DMS114 treated with DMSO at 0.1 percent for 48 hours (cell line): Measurements from ENCODE around the gene C1RL.
"Not testable (repeated sequence)": the region's sequence is repeated elsewhere in the genome, so short reads cannot be mapped to it uniquely, and the experiment has no call there.

Experiments
- DNase-seq: peaks from one replicate; lab custom pipeline; 2025; ENCODE audit not compliant: unreplicated experiment; lab: John Stamatoyannopoulos, UW

The C1RL gene

GRCh38 chr12:7065073-7065623 lies 43.9 kb downstream of the C1RL start:
- DNase-seq: no peak

GRCh38 chr12:7064516-7064915 lies 44.5 kb downstream of the C1RL start:
- DNase-seq: no peak

GRCh38 chr12:7061596-7061995 lies 47.4 kb downstream of the C1RL start:
- DNase-seq: no peak

- DNase-seq: no peak
These were observed 47.9 kb downstream of the C1RL start for GRCh38 chr12:7061138-7061537.

- peak; percentile 74 for DNase-seq
These were observed 48.6 kb downstream of the C1RL start, which contains the start of gene C1S for GRCh38 chr12:7060353-7060954. Gene C1S, plus strand, starts transcription at chr12:7060718. Its CDS starts 1,195 bp downstream, at chr12:7061913.

- DNase-seq: no peak
These were observed 49.2 kb downstream of the C1RL start for GRCh38 chr12:7059780-7060179.

GRCh38 chr12:7058850-7059395 lies 50.1 kb downstream of the C1RL start:
- no peak for DNase-seq

- DNase-seq: no peak
These were observed 50.7 kb downstream of the C1RL start for GRCh38 chr12:7058163-7058845.

GRCh38 chr12:7055736-7056135 lies 53.3 kb downstream of the C1RL start:
- not testable (repeated sequence) for DNase-seq

GRCh38 chr12:7054925-7055324 lies 54.1 kb downstream of the C1RL start:
- DNase-seq: no peak

GRCh38 chr12:7049973-7050372 lies 59.0 kb downstream of the C1RL start:
- DNase-seq: not testable (repeated sequence)

- not testable (repeated sequence) for DNase-seq
These were observed 59.5 kb downstream of the C1RL start for GRCh38 chr12:7049445-7049951.

GRCh38 chr12:7047306-7047705 lies 61.7 kb downstream of the C1RL start:
- no peak for DNase-seq

GRCh38 chr12:7046383-7047105 lies 62.5 kb downstream of the C1RL start:
- no peak for DNase-seq

- DNase-seq: no peak
These were observed 63.1 kb downstream of the C1RL start for GRCh38 chr12:7045913-7046312.
